ENCODE results near the gene MMD2.

DNA sequence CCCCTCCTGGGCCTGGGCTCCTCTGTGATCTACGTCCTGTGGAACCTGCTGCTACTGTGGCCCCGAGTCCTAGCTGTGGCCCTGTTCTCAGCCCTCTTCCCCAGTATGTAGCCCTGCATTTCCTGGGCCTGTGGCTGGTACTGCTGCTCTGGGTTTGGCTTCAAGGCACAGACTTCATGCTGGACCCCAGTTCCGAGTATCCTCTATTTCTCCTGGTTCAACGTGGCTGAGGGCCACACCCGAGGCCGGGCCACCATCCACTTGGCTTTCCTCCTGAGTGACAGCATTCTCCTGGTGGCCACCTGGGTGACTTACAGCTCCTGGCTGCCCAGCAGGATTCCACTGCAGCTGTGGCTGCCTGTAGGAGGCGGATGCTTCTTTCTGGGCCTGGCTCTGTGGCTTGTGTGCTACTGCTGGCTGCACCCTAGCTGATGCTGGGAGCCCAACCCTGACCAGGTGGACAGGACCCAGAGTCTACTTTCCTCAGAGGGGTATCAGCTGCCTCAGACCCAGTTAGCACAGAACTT lies 37.8 kb upstream of the MMD2 start:
- TF ChIP-seq, protein P1, sequence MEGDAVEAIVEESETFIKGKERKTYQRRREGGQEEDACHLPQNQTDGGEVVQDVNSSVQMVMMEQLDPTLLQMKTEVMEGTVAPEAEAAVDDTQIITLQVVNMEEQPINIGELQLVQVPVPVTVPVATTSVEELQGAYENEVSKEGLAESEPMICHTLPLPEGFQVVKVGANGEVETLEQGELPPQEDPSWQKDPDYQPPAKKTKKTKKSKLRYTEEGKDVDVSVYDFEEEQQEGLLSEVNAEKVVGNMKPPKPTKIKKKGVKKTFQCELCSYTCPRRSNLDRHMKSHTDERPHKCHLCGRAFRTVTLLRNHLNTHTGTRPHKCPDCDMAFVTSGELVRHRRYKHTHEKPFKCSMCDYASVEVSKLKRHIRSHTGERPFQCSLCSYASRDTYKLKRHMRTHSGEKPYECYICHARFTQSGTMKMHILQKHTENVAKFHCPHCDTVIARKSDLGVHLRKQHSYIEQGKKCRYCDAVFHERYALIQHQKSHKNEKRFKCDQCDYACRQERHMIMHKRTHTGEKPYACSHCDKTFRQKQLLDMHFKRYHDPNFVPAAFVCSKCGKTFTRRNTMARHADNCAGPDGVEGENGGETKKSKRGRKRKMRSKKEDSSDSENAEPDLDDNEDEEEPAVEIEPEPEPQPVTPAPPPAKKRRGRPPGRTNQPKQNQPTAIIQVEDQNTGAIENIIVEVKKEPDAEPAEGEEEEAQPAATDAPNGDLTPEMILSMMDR (IDR thresholded peaks at IDR 0.05; ENCODE audit: low read length) = no peak
- TF ChIP-seq EZH2 (IDR thresholded peaks at IDR 0.05; ENCODE audit: borderline replicate concordance, low read length) = no peak
